ENCODE results near the gene ATP5F1D. TPM values are rescaled to one million over a fixed set of nuclear protein-coding genes. Genes with fewer than 3 reads are reported as not detected.

The ATP5F1D gene
- total and polyA plus RNA-seq, 2 donors (not counting 3 experiments of a cell fraction or from before 2014, with no cell fraction given), result 167 to 192 TPM

GRCh38 chr19:1279782-1280341 lies 38.3 kb downstream of the ATP5F1D start:
- Histone ChIP-seq H3K79me2 (ENCODE audit: control insufficient read depth, insufficient read depth, low read length) (peaks cover 3% of the 10 kb centered on the region), H3K4me2 (ENCODE audit: insufficient read depth, low read length) (no peak overlapping the region), H3K9ac (replicated peaks; ENCODE audit: extremely low read depth, insufficient read depth, low read length) (no peak overlapping the region), H3K27me3 (ENCODE audit: control insufficient read depth in 2 of 2, insufficient read depth in 2 of 2, low read length in 2 of 2) (peaks cover under 1 to 7% of the 10 kb centered on the region in 2 experiments), H3K36me3 (ENCODE audit: control insufficient read depth in 2 of 2, extremely low read depth in 1 of 2, insufficient read depth in 2 of 2, low read length in 2 of 2) (peaks cover under 1 to 5% of the 10 kb centered on the region in 2 experiments), H3K9me3 (replicated peaks; ENCODE audit: control insufficient read depth, insufficient read depth, low read length) (no peaks in the 10 kb centered on the region), H3K27ac (ENCODE audit: insufficient read depth, low read depth, low read length) (no peak overlapping the region), H4K20me1 (replicated peaks; ENCODE audit: control insufficient read depth, extremely low read depth, insufficient read depth, low read length) (no peaks in the 10 kb centered on the region), H2AFZ (ENCODE audit: low read depth, low read length) (no peak overlapping the region), H3K4me3 (replicated peaks in 1 of 3; ENCODE audit: insufficient read depth in 1 of 3, low read depth in 1 of 3, low read length in 3 of 3) (no peak overlapping the region), H3K9me1 (replicated peaks; ENCODE audit: control insufficient read depth, extremely low read depth, insufficient read depth, low read length) (no peaks in the 10 kb centered on the region), H3K4me1 (ENCODE audit: control insufficient read depth, extremely low read depth, insufficient read depth, low read length) (peaks cover 10% of the 10 kb centered on the region)
- no peak for TF ChIP-seq GATA2 (IDR thresholded peaks at IDR 0.05; ENCODE audit: insufficient read depth, insufficient read length, low read depth, low read length)
- TF ChIP-seq FOS (IDR thresholded peaks at IDR 0.05; ENCODE audit: borderline replicate concordance, insufficient read depth, low read length), result no peak
- no peak for TF ChIP-seq JUN (IDR thresholded peaks at IDR 0.05; ENCODE audit: borderline replicate concordance, insufficient read depth, insufficient read length, low read depth)
- peak; percentile 95 to 99 for TF ChIP-seq CTCF (IDR thresholded peaks at IDR 0.05; ENCODE audit: extremely low read depth in 1 of 2, insufficient read depth in 1 of 2, low read depth in 1 of 2, low read length in 2 of 2)
- intact Hi-C loops (cut with micrococcal nuclease), result loop anchor here (1.0 to 5.0 kb wide), 6 partner anchors 74 to 232 kb away; partner anchors contain the start of genes ADAMTSL5, DAZAP1, NDUFS7 and RPS15
- BruUV-seq (replicated peaks), result no TSS peak
- FAIRE-seq (peak; percentile 92), DNase-seq (ENCODE audit: low read depth, low spot score) (peak; percentile 84)
- dilution Hi-C loops (cut with MboI; ENCODE audit: extremely low pct_ligation_motif_present, low sequenced_read_pairs), result no loop called here
- POLR2A ChIA-PET, result interaction anchor here (1.5 kb wide), 1 partner anchor 11 kb away, joined by 8 read pairs; the partner anchor contains the start of gene CIRBP
- CTCF ChIA-PET, result interaction anchor here (0.6 to 1.9 kb wide), 21 partner anchors 10 to 266 kb away, joined by 3 to 14 read pairs (median 4); partner anchors contain the start of gene CIRBP

Measured in endothelial cell of umbilical vein (primary cell).